NCI-H460 (cell line): Measurements from ENCODE around the gene CDH4. TPM values are rescaled to one million over a fixed set of nuclear protein-coding genes. Genes with fewer than 3 reads are reported as not detected.

ENCODE experiments used
- DNase-seq: peaks from one replicate; pipeline ENCODE4 v3.0.0-alpha.2; 2016; ENCODE audit warnings: low read depth; ENCODE audit errors: extremely low read depth
- total RNA-seq: library from RNA; depleted of rRNA; stranded (reverse); fragments of >200 nt; shearing (Covaris generic); gene quantifications from 2 replicates; pipeline ENCODE4 v1.2.3, GENCODE V29; 2014

Gene CDH4
- total RNA-seq, 1 experiment from 2014 or later, result not detected

GRCh38 chr20:61839223-61839911 lies 587.3 kb downstream of the CDH4 start:
- no peak for DNase-seq

- DNase-seq, result no peak
Measured at GRCh38 chr20:61839912-61840778, 588.1 kb downstream of the CDH4 start.

- DNase-seq, result no peak
Measured at GRCh38 chr20:61840779-61841455, 588.9 kb downstream of the CDH4 start.

GRCh38 chr20:61841551-61841950 lies 589.5 kb downstream of the CDH4 start:
- DNase-seq, result no peak

- DNase-seq, result no peak
Measured at GRCh38 chr20:61841966-61842365, 589.9 kb downstream of the CDH4 start.

GRCh38 chr20:61844621-61845020 lies 592.6 kb downstream of the CDH4 start:
- no peak for DNase-seq

GRCh38 chr20:61845233-61845671 lies 593.2 kb downstream of the CDH4 start:
- DNase-seq, result no peak

GRCh38 chr20:61846074-61846473 lies 594.0 kb downstream of the CDH4 start:
- DNase-seq, result no peak

- no peak for DNase-seq
Measured at GRCh38 chr20:61846741-61847419, 594.8 kb downstream of the CDH4 start.

- no peak for DNase-seq
Measured at GRCh38 chr20:61847420-61847748, 595.3 kb downstream of the CDH4 start.

- no peak for DNase-seq
Measured at GRCh38 chr20:61847986-61848385, 595.9 kb downstream of the CDH4 start.

- DNase-seq, result no peak
Measured at GRCh38 chr20:61848851-61849250, 596.8 kb downstream of the CDH4 start.

GRCh38 chr20:61849376-61849775 lies 597.3 kb downstream of the CDH4 start:
- DNase-seq, result no peak

GRCh38 chr20:61849822-61850221 lies 597.8 kb downstream of the CDH4 start:
- no peak for DNase-seq

GRCh38 chr20:61850457-61850856 lies 598.4 kb downstream of the CDH4 start:
- DNase-seq, result no peak

GRCh38 chr20:61850926-61851900 lies 599.2 kb downstream of the CDH4 start:
- no peak for DNase-seq

GRCh38 chr20:61852268-61853072 lies 600.4 kb downstream of the CDH4 start:
- no peak for DNase-seq

GRCh38 chr20:61853073-61854005 lies 601.3 kb downstream of the CDH4 start:
- DNase-seq, result no peak
